ENCODE data around the gene LTF. TPM values are rescaled to one million over a fixed set of nuclear protein-coding genes. Genes with fewer than 3 reads are reported as not detected.

Gene LTF
- total and polyA plus RNA-seq, 2 donors (not counting 1 experiment from before 2014, with no cell fraction given), result 0.22 TPM; not detected in 1

DNA sequence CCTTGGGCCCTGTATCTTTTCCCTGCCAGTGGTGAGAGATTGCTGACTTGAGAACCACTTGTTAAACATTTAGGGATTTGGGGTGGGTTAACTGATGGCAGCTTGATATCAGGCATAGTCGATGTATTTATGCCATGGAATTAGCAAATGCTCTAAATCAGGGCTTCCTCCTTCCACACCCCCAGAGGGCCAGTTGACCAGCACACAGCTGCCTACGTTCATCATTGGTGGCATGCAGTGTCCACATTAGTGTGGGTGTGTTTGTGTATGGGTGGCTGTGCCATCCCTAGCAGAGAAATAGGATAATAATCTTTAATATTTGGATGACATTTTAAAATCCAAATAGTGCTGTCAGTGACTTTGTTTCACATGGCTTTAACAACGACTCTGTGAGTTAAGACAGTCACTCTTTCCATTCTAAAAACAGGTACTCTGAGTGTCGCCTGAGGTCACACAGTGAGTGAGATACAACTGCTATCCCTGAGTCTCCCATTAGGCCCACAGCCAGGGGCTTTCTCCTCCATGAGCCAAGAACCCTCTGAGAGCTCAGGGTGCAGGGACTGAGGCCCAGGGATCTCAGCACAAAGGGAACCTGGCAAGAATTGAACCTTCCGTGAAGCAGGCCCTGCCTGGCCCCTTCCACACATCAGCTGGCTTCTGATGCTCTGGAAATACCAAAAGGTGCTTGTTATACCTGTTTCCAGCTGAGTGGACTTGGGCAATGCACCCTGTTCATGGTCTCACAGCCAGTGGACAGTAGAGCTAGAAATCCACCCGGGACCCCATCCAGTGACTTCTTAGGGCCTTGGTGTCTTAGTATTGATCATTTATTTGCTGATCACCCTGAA is 4.3 kb upstream of the LTF start:
- Histone ChIP-seq H3K9me3 (ENCODE audit: control extremely low read depth in 1 of 3, control insufficient read depth in 2 of 3, insufficient read depth in 1 of 3, low read length in 2 of 3) (no peaks in the 10 kb centered on the region), H3K27me3 (replicated peaks in 1 of 4; ENCODE audit: control extremely low read depth in 1 of 4, control insufficient read depth in 3 of 4, insufficient read depth in 4 of 4, low read length in 3 of 4) (peaks cover 0 to 18% (median 9%) of the 10 kb centered on the region in 4 experiments), H4K20me1 (ENCODE audit: control insufficient read depth, insufficient read depth, low read length, poor library complexity, severe bottlenecking) (no peaks in the 10 kb centered on the region), H3K9ac (ENCODE audit: low read length) (no peak overlapping the region), H3K4me2 (replicated peaks; ENCODE audit: low read depth, low read length, poor library complexity, severe bottlenecking) (no peak overlapping the region), H2AFZ (ENCODE audit: insufficient read depth, low read depth, low read length, poor library complexity, severe bottlenecking) (no peak overlapping the region), H3K79me2 (ENCODE audit: control insufficient read depth, insufficient read depth, low read length) (no peaks in the 10 kb centered on the region), H3K36me3 (replicated peaks in 1 of 2; ENCODE audit: control extremely low read depth in 1 of 2, control insufficient read depth in 1 of 2, extremely low read depth in 1 of 2, insufficient read depth in 2 of 2, low read length in 1 of 2) (no peaks in the 10 kb centered on the region), H3K4me3 (ENCODE audit: control extremely low read depth in 1 of 5, extremely low read depth in 1 of 5, insufficient read depth in 1 of 5, low read depth in 2 of 5, low read length in 4 of 5) (no peak overlapping the region), H3K27ac (ENCODE audit: low read length in 2 of 2) (no peak overlapping the region), H3K4me1 (ENCODE audit: control insufficient read depth in 2 of 2, insufficient read depth in 2 of 2, low read length in 2 of 2) (no peaks in the 10 kb centered on the region)
- TF ChIP-seq CTCF (IDR thresholded peaks at IDR 0.05) (no peak), EZH2 (IDR thresholded peaks at IDR 0.05; ENCODE audit: borderline replicate concordance, insufficient read depth, low read depth, low read length, poor library complexity, severe bottlenecking) (no peak)
- no peaks in the 10 kb centered on the region for H3K4me1 Mint-ChIP-seq
- CTCF ChIA-PET, result interaction anchor here (0.9 to 1.0 kb wide), 2 partner anchors 42 to 80 kb away, joined by 3 read pairs; no protein-coding TSS in a partner anchor
- POLR2A ChIA-PET, result no interaction called here
- H3K27me3 Mint-ChIP-seq, result peaks cover 27% of the 10 kb centered on the region
- ATAC-seq (ENCODE audit: low read depth), result no peak
- intact Hi-C loops (cut with micrococcal nuclease), result no loop called here
- no peak overlapping the region for H3K27ac Mint-ChIP-seq
- H3K9me3 Mint-ChIP-seq (ENCODE audit: insufficient read depth), result no peaks in the 10 kb centered on the region
- no peak overlapping the region for H3K4me3 Mint-ChIP-seq
- no peak for DNase-seq
- WGBS (ENCODE audit: insufficient coverage), result 91% methylated on average over 4 of the region's 6 CpGs

DNA sequence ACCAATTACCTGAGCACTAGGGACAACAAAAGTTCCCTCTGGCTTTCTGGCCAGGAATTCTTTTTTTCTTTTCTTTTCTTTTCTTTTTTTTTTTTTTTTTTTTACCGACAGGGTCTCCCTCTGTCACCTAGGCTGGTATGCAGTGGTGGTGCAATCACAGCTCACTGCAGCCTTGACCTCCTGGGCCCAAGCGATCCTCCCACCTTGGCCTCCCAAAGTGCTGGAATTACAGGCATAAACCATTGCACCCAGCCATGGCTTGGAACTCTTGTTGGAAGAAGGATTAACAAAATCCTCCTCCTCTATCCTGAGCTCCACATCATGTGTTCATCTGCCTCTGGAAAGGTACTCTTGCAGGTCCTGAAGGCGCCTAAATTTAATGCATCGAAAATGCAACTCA is 2.9 kb upstream of the LTF start:
- Histone ChIP-seq H3K4me1 (ENCODE audit: control insufficient read depth in 2 of 2, insufficient read depth in 2 of 2, low read length in 2 of 2) (no peaks in the 10 kb centered on the region), H3K4me3 (ENCODE audit: control extremely low read depth in 1 of 5, extremely low read depth in 1 of 5, insufficient read depth in 1 of 5, low read depth in 2 of 5, low read length in 4 of 5) (no peak overlapping the region), H4K20me1 (ENCODE audit: control insufficient read depth, insufficient read depth, low read length, poor library complexity, severe bottlenecking) (no peaks in the 10 kb centered on the region), H3K36me3 (replicated peaks in 1 of 2; ENCODE audit: control extremely low read depth in 1 of 2, control insufficient read depth in 1 of 2, extremely low read depth in 1 of 2, insufficient read depth in 2 of 2, low read length in 1 of 2) (no peaks in the 10 kb centered on the region), H3K9me3 (ENCODE audit: control extremely low read depth in 1 of 3, control insufficient read depth in 2 of 3, insufficient read depth in 1 of 3, low read length in 2 of 3) (peaks cover 0 to 4% (median 0%) of the 10 kb centered on the region in 3 donors), H3K79me2 (ENCODE audit: control insufficient read depth, insufficient read depth, low read length) (no peaks in the 10 kb centered on the region), H3K27me3 (replicated peaks in 1 of 4; ENCODE audit: control extremely low read depth in 1 of 4, control insufficient read depth in 3 of 4, insufficient read depth in 4 of 4, low read length in 3 of 4) (peaks cover 0 to 31% (median 7%) of the 10 kb centered on the region in 4 experiments), H3K27ac (ENCODE audit: low read length in 2 of 2) (no peak overlapping the region), H3K4me2 (replicated peaks; ENCODE audit: low read depth, low read length, poor library complexity, severe bottlenecking) (no peak overlapping the region), H3K9ac (ENCODE audit: low read length) (no peak overlapping the region), H2AFZ (ENCODE audit: insufficient read depth, low read depth, low read length, poor library complexity, severe bottlenecking) (no peak overlapping the region)
- WGBS (ENCODE audit: insufficient coverage), result 100% methylated on average over 3 of the region's 4 CpGs
- Mint-ChIP-seq H3K4me1 (no peaks in the 10 kb centered on the region), H3K27me3 (peaks cover 30% of the 10 kb centered on the region), H3K4me3 (no peak overlapping the region), H3K27ac (no peak overlapping the region), H3K9me3 (ENCODE audit: insufficient read depth) (no peaks in the 10 kb centered on the region)
- intact Hi-C loops (cut with micrococcal nuclease), result no loop called here
- ATAC-seq (ENCODE audit: low read depth), result no peak
- ChIA-PET POLR2A (no interaction called here), CTCF (no interaction called here)
- DNase-seq, result no peak
- TF ChIP-seq EZH2 (IDR thresholded peaks at IDR 0.05; ENCODE audit: borderline replicate concordance, insufficient read depth, low read depth, low read length, poor library complexity, severe bottlenecking) (no peak), CTCF (IDR thresholded peaks at IDR 0.05) (no peak)
